Stimulated activated CD4-positive, alpha-beta T cell treated with anti-CD3 and anti-CD28 coated beads, Interleukin-2, amount 100 ng/mL, for 24 hours (primary cell): ENCODE data around the gene MPRIP.

Experiments used
- DNase-seq, 2 donors: peaks; one replicate each; pipeline ENCODE4 v3.0.0-alpha.2; 2020

MPRIP gene

DNA sequence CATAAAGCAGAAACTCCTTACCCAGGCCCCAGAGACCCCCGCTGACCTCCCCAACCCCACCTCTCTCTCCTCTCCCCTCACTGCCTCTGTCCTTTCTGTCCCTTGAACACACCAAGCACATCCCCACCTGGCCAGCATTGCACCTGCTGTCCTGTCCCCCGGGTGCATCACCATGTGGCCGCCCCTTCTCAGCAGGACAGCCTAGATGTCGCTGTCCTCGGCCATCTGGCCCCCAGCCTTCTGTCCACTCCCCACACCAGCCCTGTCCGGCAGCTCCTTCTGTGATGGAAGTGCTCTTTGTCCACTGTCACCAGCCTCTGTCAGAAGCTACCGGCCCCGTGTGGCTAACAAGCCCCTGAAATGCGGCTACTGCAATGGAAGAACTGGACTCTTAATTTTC lies 12.3 kb upstream of the MPRIP start:
- no peak for DNase-seq

GRCh38 chr17:17030515-17031211 lies 11.6 kb upstream of the MPRIP start:
- DNase-seq = no peak

- DNase-seq = no peak
Measured at GRCh38 chr17:17032131-17032692, 10.0 kb upstream of the MPRIP start.

GRCh38 chr17:17033466-17033865 lies 8.8 kb upstream of the MPRIP start:
- no peak for DNase-seq

GRCh38 chr17:17034026-17034425 lies 8.2 kb upstream of the MPRIP start:
- DNase-seq = no peak

DNA sequence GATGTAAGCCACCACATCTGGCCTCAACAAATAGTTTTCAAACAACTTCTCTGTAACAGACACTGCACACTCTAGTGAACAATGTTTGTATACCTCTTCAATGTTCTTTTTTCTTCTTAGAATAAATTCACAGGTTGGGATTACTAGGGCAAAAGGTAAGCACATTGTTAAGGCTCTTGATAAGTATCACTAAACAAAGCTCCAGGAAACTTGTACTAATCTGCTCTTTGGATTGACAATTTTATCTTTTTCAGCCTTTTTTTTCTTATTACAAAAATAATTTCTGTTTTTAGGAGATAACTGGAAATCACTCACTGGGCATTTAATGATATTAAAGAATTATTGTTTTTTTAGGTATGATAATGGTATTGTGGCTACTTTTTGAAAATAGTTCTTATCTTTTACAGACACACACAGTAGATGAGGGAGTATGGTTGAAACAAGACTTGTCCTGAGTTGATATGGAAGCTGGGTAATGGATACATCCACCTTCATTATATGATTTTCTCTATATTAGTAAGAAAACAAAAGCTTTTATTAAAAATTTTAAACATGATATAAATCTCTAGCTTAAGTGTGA lies 7.7 kb upstream of the MPRIP start:
- no peak for DNase-seq

DNA sequence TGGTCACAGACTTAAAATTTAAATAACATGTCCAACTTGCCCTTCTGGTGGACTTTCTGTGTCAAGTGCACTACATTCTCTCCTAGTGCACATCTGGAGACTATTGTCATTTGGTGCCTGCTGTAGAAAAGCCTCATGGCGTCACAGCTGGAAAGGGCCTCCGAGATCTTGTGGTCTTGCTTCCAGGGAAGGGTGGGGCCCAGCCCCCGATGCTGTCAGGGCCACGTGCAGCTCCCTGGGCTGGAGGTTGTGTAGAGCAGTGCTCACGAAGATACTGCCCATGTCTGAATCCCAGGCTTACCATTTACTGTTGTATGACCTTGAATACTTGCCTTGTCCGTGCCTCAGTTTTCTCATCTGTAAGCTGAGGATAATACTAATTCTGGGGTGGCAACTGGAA lies 6.8 kb upstream of the MPRIP start:
- DNase-seq = no peak

GRCh38 chr17:17035920-17036523 lies 6.2 kb upstream of the MPRIP start:
- no peak for DNase-seq

- DNase-seq = no peak
Measured at GRCh38 chr17:17036524-17036998, 5.7 kb upstream of the MPRIP start.

- DNase-seq = no peak
Measured at GRCh38 chr17:17039911-17040310, 2.3 kb upstream of the MPRIP start.

DNA sequence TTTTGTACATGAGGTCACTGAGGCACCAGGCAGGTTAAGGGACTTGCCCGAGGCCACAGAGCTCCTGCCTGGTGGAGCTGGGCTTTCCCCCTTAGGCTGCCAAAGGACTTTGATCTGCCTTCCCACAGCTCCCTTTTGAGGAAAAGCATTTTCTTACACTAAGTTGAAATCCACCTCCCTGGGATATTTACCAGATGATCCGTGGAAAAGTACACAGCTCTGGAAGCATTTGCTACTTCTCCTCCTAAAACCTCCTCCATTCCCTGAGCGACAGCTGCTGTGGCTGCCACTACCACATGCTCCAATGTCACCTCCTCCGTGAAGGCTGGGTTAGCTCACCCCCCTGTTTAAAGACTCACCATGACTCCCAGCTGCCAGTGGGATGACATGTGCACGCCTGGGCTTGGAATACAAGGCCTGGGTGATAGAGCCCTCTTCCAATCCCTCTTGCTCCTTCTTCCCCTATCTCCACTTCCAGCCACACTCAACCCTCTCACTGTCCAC lies 1.2 kb upstream of the MPRIP start:
- no peak for DNase-seq

DNA sequence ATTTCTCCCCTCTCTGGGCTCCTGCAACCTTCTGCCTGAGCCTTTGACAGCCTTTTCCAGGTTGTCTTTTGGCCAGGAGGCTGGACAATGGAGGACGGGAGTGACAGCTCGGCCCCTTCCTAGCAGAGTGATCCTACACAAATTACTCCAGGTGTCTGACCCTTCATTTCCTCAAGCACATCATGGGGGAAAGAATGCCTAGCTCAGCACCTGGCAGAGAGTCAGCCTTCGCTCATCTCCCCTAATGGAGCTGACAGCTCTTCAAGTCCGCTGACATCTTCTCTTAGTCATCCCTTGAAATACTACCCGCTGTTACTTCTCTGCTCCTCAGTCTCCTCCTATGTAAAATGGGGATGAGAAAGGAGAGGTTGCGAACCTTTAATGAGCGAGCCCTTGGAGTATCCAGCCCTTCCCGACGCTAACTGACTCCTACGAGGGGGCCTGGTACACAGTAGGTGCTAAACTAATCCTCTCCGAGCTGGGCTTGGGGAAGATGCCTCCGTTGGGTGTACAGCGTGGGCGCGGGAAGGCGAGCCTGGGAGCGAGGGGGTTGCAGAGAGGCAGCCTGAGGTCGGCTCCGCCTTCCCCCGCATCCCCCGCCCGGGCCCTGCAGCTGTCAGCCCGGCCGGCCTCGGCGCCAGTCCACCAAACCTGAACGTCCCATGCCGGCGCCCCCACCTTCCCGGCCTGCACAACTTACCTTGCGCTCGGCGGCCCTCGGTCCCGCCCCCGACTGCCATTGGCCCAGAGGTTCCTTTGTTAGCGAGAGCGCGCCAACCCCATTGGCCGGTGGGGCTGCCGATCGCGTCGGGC lies 480 bp upstream of the MPRIP start:
- DNase-seq = peak; percentile 98

DNA sequence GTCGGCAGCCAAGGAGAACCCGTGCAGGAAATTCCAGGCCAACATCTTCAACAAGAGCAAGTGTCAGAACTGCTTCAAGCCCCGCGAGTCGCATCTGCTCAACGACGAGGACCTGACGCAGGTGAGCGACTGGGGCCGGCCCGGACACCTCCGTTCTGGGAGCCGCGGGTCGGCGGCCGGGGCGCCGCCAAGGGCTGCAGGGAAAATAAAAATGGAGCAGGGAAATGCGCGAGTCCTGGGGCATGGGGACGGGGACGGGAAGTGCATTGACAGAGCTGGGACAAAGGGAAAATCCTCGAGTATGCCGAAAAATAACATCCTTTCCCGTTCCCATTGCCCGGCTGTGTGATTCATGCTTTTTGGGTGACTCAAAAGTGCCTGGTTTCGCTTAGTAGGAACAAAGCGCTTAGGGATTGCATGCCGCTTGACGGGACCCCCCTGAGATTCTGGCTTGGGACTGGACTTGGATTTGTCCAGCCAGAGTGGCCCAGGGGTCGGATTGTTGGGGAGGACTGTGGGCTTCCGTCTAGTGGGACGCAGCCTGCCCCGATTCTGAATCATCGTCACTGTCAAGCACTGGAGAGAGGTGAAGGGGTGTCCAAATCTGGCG lies 699 bp downstream of the MPRIP start:
- peak in 1 of 2 donors; percentile 43 for DNase-seq

GRCh38 chr17:17043461-17044271 lies 1.4 kb downstream of the MPRIP start:
- DNase-seq = no peak

GRCh38 chr17:17044846-17045561 lies 2.7 kb downstream of the MPRIP start:
- DNase-seq = no peak

GRCh38 chr17:17048106-17048505 lies 5.8 kb downstream of the MPRIP start:
- no peak for DNase-seq

DNA sequence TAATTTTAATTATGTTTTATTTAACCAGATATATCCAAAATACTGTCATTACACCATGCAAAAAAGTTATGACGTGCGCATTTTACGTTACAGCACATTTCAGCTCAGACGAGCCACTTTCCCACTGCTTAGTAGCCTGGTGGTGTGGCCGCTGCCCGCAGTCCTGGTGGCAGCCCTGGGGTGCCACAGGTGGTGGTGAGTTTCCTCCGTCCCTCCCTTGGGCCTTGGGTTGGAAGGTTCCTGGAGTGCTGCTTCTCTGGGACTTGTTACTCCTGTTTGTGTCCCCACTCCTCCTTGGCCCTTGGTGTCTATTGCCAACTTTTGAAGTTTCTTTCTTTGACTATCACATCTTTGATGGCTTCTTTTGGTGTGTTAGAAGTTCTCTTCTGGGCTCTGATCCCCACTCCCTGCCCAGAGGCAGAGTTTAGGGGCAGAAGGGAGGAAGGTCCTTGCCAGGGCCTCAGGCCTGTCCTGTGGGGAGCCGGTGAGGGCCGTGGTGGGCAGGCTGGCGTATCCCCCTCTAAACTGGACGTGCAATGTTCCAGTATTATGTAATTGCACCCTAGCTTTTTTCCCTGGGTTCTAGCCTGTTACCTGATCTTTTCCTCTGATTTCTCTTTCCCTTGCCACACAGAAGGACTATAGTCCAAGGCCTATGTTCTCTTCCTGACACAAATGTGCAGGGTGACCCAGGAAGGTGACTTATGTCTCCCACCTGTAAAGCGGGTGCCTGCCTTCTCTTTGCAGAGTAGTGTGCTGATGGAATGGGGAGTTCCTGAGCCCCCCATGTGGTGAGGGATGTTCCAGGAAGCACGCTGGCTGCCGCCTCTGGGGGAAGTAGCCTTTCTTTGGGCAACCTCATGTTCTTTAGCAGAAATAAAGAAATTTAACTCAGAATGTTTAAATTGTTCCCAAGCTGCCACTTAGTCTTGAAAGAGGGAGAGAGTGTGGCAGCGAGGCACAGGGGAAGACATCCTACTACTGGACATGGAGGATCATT lies 8.4 kb downstream of the MPRIP start:
- DNase-seq = no peak

- DNase-seq = no peak
Measured at GRCh38 chr17:17051380-17051779, 9.1 kb downstream of the MPRIP start.

DNA sequence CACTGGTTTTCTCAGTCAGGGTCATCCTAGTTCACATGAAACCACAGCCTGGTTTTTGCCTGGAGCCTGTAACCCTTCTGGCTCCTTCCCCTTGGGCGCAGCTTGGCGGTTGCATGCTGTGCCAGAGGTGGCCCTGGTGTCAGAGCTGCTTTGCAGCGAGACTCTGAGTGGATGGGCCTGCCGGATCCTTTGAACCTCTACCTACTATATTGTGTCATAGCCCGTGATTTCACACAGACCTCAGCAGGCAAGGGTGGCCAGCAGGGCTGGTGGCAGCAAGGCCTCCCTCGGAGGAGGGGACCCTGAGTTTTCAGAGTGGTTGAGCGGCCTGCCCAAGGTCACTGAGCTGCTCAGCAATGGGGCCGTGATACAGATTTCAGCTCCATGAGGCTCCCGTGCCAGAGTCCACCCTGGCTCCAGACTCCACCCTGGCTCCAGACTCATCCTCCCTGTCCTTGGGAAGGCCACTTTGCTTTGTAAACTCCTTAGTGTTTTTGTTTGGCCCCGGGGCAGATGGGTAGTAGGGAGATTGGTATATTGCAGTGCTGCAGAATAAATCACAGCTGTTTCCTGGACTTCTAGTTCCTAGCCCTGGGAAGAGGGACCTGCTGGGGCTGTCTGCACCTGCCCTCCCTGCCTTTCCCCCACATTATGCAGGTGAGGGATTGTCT lies 9.7 kb downstream of the MPRIP start:
- no peak for DNase-seq
